ENCODE results near the gene ACVR1. TPM values are rescaled to one million over a fixed set of nuclear protein-coding genes. Genes with fewer than 3 reads are reported as not detected.

The ACVR1 gene
- total RNA-seq, 1 experiment from 2014 or later, result 71.3 TPM

DNA sequence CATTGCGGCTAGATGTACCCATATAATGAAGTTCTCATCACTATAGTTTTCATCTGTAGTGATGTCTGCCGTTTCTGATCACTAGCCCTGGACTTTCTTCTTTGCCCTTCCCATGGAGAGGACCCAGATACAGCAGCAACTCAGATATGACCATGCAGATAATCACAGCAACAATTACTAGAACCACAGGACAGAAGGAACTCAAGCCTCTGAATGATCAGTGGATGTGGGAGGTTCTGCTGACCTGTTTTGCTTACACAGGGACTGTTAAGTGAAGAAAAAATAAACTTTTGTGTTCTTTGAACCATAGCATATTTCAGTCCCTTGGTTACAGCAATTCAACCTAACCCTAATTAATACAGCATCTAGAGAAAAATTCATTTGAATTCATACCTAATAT, 62.7 kb downstream of the ACVR1 start:
- BruUV-seq (replicated peaks), result no TSS peak
- DNase-seq, result no peak
- Mint-ChIP-seq H3K27ac (ENCODE audit: unreplicated experiment) (no peak overlapping the region), H3K36me3 (ENCODE audit: insufficient read depth, unreplicated experiment) (peaks cover 47% of the 10 kb centered on the region), H3K9me3 (ENCODE audit: low read depth, unreplicated experiment) (no peaks in the 10 kb centered on the region), H3K27me3 (ENCODE audit: unreplicated experiment) (no peaks in the 10 kb centered on the region), H3K4me1 (ENCODE audit: low read depth, unreplicated experiment) (peaks cover 9% of the 10 kb centered on the region), H3K4me3 (ENCODE audit: low read depth, unreplicated experiment) (no peak overlapping the region)
- TF ChIP-seq, protein P1, sequence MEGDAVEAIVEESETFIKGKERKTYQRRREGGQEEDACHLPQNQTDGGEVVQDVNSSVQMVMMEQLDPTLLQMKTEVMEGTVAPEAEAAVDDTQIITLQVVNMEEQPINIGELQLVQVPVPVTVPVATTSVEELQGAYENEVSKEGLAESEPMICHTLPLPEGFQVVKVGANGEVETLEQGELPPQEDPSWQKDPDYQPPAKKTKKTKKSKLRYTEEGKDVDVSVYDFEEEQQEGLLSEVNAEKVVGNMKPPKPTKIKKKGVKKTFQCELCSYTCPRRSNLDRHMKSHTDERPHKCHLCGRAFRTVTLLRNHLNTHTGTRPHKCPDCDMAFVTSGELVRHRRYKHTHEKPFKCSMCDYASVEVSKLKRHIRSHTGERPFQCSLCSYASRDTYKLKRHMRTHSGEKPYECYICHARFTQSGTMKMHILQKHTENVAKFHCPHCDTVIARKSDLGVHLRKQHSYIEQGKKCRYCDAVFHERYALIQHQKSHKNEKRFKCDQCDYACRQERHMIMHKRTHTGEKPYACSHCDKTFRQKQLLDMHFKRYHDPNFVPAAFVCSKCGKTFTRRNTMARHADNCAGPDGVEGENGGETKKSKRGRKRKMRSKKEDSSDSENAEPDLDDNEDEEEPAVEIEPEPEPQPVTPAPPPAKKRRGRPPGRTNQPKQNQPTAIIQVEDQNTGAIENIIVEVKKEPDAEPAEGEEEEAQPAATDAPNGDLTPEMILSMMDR (IDR thresholded peaks at IDR 0.05; ENCODE audit: unreplicated experiment), result no peak
- CTCF ChIA-PET, result no interaction called here
- intact Hi-C loops (cut with micrococcal nuclease; ENCODE audit: unreplicated experiment), result no loop called here

- H3K4me3 Mint-ChIP-seq (ENCODE audit: low read depth, unreplicated experiment), result no peak overlapping the region
- no peaks in the 10 kb centered on the region for H3K9me3 Mint-ChIP-seq (ENCODE audit: low read depth, unreplicated experiment)
- no peaks in the 10 kb centered on the region for H3K27me3 Mint-ChIP-seq (ENCODE audit: unreplicated experiment)
- peaks cover 24% of the 10 kb centered on the region for H3K36me3 Mint-ChIP-seq (ENCODE audit: insufficient read depth, unreplicated experiment)
- no peak for DNase-seq
- CTCF ChIA-PET, result no interaction called here
- TF ChIP-seq, protein P1 (IDR thresholded peaks at IDR 0.05; ENCODE audit: unreplicated experiment), result no peak
- H3K4me1 Mint-ChIP-seq (ENCODE audit: low read depth, unreplicated experiment), result no peaks in the 10 kb centered on the region
- BruUV-seq (replicated peaks), result no TSS peak
- no peak overlapping the region for H3K27ac Mint-ChIP-seq (ENCODE audit: unreplicated experiment)
- intact Hi-C loops (cut with micrococcal nuclease; ENCODE audit: unreplicated experiment), result no loop called here
Measured at GRCh38 chr2:157810037-157810436, 66.1 kb downstream of the ACVR1 start.

GRCh38 chr2:157809212-157809611, 66.9 kb downstream of the ACVR1 start:
- Mint-ChIP-seq H3K4me3 (ENCODE audit: low read depth, unreplicated experiment) (no peak overlapping the region), H3K9me3 (ENCODE audit: low read depth, unreplicated experiment) (no peaks in the 10 kb centered on the region), H3K36me3 (ENCODE audit: insufficient read depth, unreplicated experiment) (peaks cover 20% of the 10 kb centered on the region), H3K4me1 (ENCODE audit: low read depth, unreplicated experiment) (no peaks in the 10 kb centered on the region), H3K27me3 (ENCODE audit: unreplicated experiment) (no peaks in the 10 kb centered on the region), H3K27ac (ENCODE audit: unreplicated experiment) (no peak overlapping the region)
- BruUV-seq (replicated peaks), result no TSS peak
- CTCF ChIA-PET, result interaction anchor here (0.6 kb wide), 1 partner anchor 10 kb away, joined by 6 read pairs; no protein-coding TSS in a partner anchor
- TF ChIP-seq, protein P1 (IDR thresholded peaks at IDR 0.05; ENCODE audit: unreplicated experiment), result no peak
- intact Hi-C loops (cut with micrococcal nuclease; ENCODE audit: unreplicated experiment), result no loop called here
- DNase-seq, result no peak

- Mint-ChIP-seq H3K36me3 (ENCODE audit: insufficient read depth, unreplicated experiment) (peaks cover 20% of the 10 kb centered on the region), H3K4me1 (ENCODE audit: low read depth, unreplicated experiment) (no peaks in the 10 kb centered on the region), H3K9me3 (ENCODE audit: low read depth, unreplicated experiment) (no peaks in the 10 kb centered on the region), H3K27ac (ENCODE audit: unreplicated experiment) (no peak overlapping the region), H3K27me3 (ENCODE audit: unreplicated experiment) (no peaks in the 10 kb centered on the region), H3K4me3 (ENCODE audit: low read depth, unreplicated experiment) (no peak overlapping the region)
- CTCF ChIA-PET, result no interaction called here
- intact Hi-C loops (cut with micrococcal nuclease; ENCODE audit: unreplicated experiment), result no loop called here
- TF ChIP-seq, protein P1 (IDR thresholded peaks at IDR 0.05; ENCODE audit: unreplicated experiment), result no peak
- no TSS peak for BruUV-seq (replicated peaks)
- DNase-seq, result no peak
Measured at GRCh38 chr2:157808421-157808820, 67.7 kb downstream of the ACVR1 start.

All from Calu3 (cell line).